Bronchial epithelial cell (primary cell): ENCODE data around the gene RNFT2. TPM values are rescaled to one million over a fixed set of nuclear protein-coding genes. Genes with fewer than 3 reads are reported as not detected.
"Not testable (repeated sequence)": the region's sequence is repeated elsewhere in the genome, so short reads cannot be mapped to it uniquely, and the experiment has no call there.

Experiments
- DNase-seq: peaks from one replicate; pipeline ENCODE4 v3.0.0-alpha.2; 2010; ENCODE audit warnings: low read depth
- FAIRE-seq: peaks from 2 replicates; lab custom pipeline; 2011; peaks lifted over from hg19 to GRCh38; lab: Jason Lieb, UNC
- H3K27me3 ChIP-seq: 2 replicates; pipeline ENCODE4 v1.5.1; 2011; ENCODE audit warnings: low read length; ENCODE audit not compliant: control insufficient read depth, insufficient read depth
- H3K36me3 ChIP-seq: 2 replicates; pipeline ENCODE4 v1.5.1; 2011; ENCODE audit warnings: low read length; ENCODE audit not compliant: control insufficient read depth, insufficient read depth
- H3K4me3 ChIP-seq: 2 replicates; pipeline ENCODE4 v1.5.1; 2011; ENCODE audit warnings: mild to moderate bottlenecking, low read depth, low read length, control low read depth
- CTCF ChIP-seq: IDR thresholded peaks from 2 replicates; pipeline ENCODE4 v1.5.1; 2011; ENCODE audit warnings: mild to moderate bottlenecking, moderate library complexity, low read length, control low read depth, inconsistent platforms; ENCODE audit not compliant: insufficient read depth, severe bottlenecking
- total RNA-seq: library from RNA; depleted of rRNA; stranded (reverse); fragments of >200 nt; gene quantifications from 2 replicates; pipeline ENCODE4 v1.2.1, GENCODE V29; 2014

Gene RNFT2
- total RNA-seq, 1 donor from 2014 or later, result 0.26 TPM

GRCh38 chr12:116774020-116774419, 35.9 kb downstream of the RNFT2 start:
- Histone ChIP-seq H3K4me3 (no peak overlapping the region), H3K27me3 (no peaks in the 10 kb centered on the region), H3K36me3 (no peaks in the 10 kb centered on the region)
- DNase-seq (no peak), FAIRE-seq (no peak)
- TF ChIP-seq CTCF, result no peak

GRCh38 chr12:116777245-116777644, 39.1 kb downstream of the RNFT2 start:
- Histone ChIP-seq H3K36me3 (no peaks in the 10 kb centered on the region), H3K27me3 (no peaks in the 10 kb centered on the region), H3K4me3 (no peak overlapping the region)
- no peak for FAIRE-seq
- no peak for DNase-seq
- no peak for TF ChIP-seq CTCF

- no peaks in the 10 kb centered on the region for H3K27me3 ChIP-seq
- no peak overlapping the region for H3K4me3 ChIP-seq
- TF ChIP-seq CTCF, result no peak
- no peak for FAIRE-seq
- no peak for DNase-seq
- no peaks in the 10 kb centered on the region for H3K36me3 ChIP-seq
Observed at GRCh38 chr12:116779597-116779996, 41.5 kb downstream of the RNFT2 start.

GRCh38 chr12:116780942-116781341, 42.8 kb downstream of the RNFT2 start:
- no peaks in the 10 kb centered on the region for H3K36me3 ChIP-seq
- no peak for TF ChIP-seq CTCF
- DNase-seq (no peak), FAIRE-seq (no peak)
- no peak overlapping the region for H3K4me3 ChIP-seq
- H3K27me3 ChIP-seq, result no peaks in the 10 kb centered on the region

- FAIRE-seq, result peak; percentile 83
- H3K36me3 ChIP-seq, result no peaks in the 10 kb centered on the region
- H3K27me3 ChIP-seq, result no peaks in the 10 kb centered on the region
- TF ChIP-seq CTCF, result no peak
- DNase-seq, result no peak
- no peak overlapping the region for H3K4me3 ChIP-seq
Observed at GRCh38 chr12:116783525-116784237, 45.6 kb downstream of the RNFT2 start.

- no peak for TF ChIP-seq CTCF
- Histone ChIP-seq H3K27me3 (no peaks in the 10 kb centered on the region), H3K36me3 (no peaks in the 10 kb centered on the region), H3K4me3 (no peak overlapping the region)
- no peak for FAIRE-seq
- DNase-seq, result no peak
Observed at GRCh38 chr12:116784238-116784612, 46.1 kb downstream of the RNFT2 start.

GRCh38 chr12:116789562-116789961, 51.4 kb downstream of the RNFT2 start:
- H3K4me3 ChIP-seq, H3K36me3 ChIP-seq, DNase-seq, FAIRE-seq, H3K27me3 ChIP-seq: not testable (repeated sequence)
